Gastrocnemius medialis (tissue), 4 donors: ENCODE measurements around the gene CDKN2D.

ENCODE experiments used
- POLR2A ChIP-seq, 2 donors: fragments of 450-650 bp; IDR thresholded peaks; one replicate each; pipeline ENCODE4 v1.6.1; 2017; ENCODE audit warnings: antibody characterized with exemption in 2 of 2, mild to moderate bottlenecking in 2 of 2, moderate library complexity in 2 of 2
- TF ChIP-seq, protein P1 (sequence below), 5 experiments: fragments of 450-650 bp in 3 of 5; fragments of 200-600 bp in 2 of 5; sonication (generic) in 2 of 5; IDR thresholded peaks in 4 of 5; conservative IDR thresholded peaks in 1 of 5; 1 replicate in 4 of 5; 2 replicates in 1 of 5; pipeline ENCODE4 v1.5.1; 2016 to 2019; ENCODE audit warnings: antibody characterized with exemption in 5 of 5, mild to moderate bottlenecking in 3 of 5, moderate library complexity in 3 of 5

DNA sequence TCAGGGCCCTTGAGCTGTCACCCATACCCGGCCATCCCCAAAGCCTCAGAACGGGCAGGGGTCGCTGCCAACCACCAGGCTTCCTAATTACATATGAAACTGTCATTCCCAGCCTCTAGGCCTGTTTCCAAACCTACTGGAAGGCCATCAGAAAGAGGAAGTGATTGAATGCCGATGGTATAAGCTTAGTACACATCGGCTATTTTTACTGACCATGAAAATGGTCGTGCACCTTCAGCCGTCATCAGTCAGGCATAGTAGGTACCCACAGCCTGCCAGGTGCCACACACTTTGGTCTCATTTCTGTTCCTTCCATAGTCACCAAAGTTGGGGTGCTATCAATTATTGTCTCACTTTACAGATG is 13.2 kb downstream of the CDKN2D start:
- TF ChIP-seq, protein P1, sequence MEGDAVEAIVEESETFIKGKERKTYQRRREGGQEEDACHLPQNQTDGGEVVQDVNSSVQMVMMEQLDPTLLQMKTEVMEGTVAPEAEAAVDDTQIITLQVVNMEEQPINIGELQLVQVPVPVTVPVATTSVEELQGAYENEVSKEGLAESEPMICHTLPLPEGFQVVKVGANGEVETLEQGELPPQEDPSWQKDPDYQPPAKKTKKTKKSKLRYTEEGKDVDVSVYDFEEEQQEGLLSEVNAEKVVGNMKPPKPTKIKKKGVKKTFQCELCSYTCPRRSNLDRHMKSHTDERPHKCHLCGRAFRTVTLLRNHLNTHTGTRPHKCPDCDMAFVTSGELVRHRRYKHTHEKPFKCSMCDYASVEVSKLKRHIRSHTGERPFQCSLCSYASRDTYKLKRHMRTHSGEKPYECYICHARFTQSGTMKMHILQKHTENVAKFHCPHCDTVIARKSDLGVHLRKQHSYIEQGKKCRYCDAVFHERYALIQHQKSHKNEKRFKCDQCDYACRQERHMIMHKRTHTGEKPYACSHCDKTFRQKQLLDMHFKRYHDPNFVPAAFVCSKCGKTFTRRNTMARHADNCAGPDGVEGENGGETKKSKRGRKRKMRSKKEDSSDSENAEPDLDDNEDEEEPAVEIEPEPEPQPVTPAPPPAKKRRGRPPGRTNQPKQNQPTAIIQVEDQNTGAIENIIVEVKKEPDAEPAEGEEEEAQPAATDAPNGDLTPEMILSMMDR (IDR thresholded peaks at IDR 0.05 in 4 of 5, conservative IDR thresholded peaks at IDR 0.05 in 1 of 5): no peak
- no peak for TF ChIP-seq POLR2A (IDR thresholded peaks at IDR 0.05)
